ENCODE measurements around the gene METTL5. TPM values are rescaled to one million over a fixed set of nuclear protein-coding genes. Genes with fewer than 3 reads are reported as not detected.

Gene METTL5
- polyA plus RNA-seq, 6 donors from 2014 or later = 134 to 225 (median 146) TPM

- Mint-ChIP-seq H3K36me3 (no peaks in the 10 kb centered on the region), H3K27me3 (peaks cover 0 to 6% (median 4%) of the 10 kb centered on the region in 3 donors), H3K4me3 (peak overlapping the region in 7 of 8 donors; percentile 35 to 93 (median 74)), H3K9me3 (no peaks in the 10 kb centered on the region), H3K27ac (peak overlapping the region in 4 of 6 donors; percentile 22 to 94 (median 66)), H3K4me1 (peaks cover 14 to 27% (median 15%) of the 10 kb centered on the region in 3 donors)
- DNase-seq (no peak), ATAC-seq (ENCODE audit: low read depth in 2 of 2) (no peak)
Observed at GRCh38 chr2:169797601-169798000, 27.1 kb downstream of the METTL5 start.

- Mint-ChIP-seq H3K27ac (peak overlapping the region in 3 of 6 donors; percentile 16 to 49 (median 47)), H3K27me3 (peaks cover 4 to 6% (median 6%) of the 10 kb centered on the region in 3 donors), H3K36me3 (no peaks in the 10 kb centered on the region), H3K4me3 (peak overlapping the region in 4 of 8 donors; percentile 2 to 65 (median 46)), H3K9me3 (no peaks in the 10 kb centered on the region), H3K4me1 (peaks cover 14 to 19% (median 15%) of the 10 kb centered on the region in 3 donors)
- no peak for ATAC-seq (ENCODE audit: low read depth in 2 of 2)
- no peak for DNase-seq
Observed at GRCh38 chr2:169796441-169796840, 28.3 kb downstream of the METTL5 start.

- H3K9me3 Mint-ChIP-seq = no peaks in the 10 kb centered on the region
- DNase-seq (no peak), ATAC-seq (ENCODE audit: low read depth in 2 of 2) (no peak)
- no peak overlapping the region for H3K27ac Mint-ChIP-seq
- peaks cover 4 to 6% (median 6%) of the 10 kb centered on the region in 3 donors for H3K27me3 Mint-ChIP-seq
- H3K4me3 Mint-ChIP-seq = no peak overlapping the region
- no peaks in the 10 kb centered on the region for H3K36me3 Mint-ChIP-seq
- H3K4me1 Mint-ChIP-seq = peaks cover 9 to 17% (median 14%) of the 10 kb centered on the region in 3 donors
Observed at GRCh38 chr2:169795181-169795580, 29.5 kb downstream of the METTL5 start.

GRCh38 chr2:169790581-169790980 is 34.1 kb downstream of the METTL5 start:
- H3K9me3 Mint-ChIP-seq = no peaks in the 10 kb centered on the region
- H3K4me3 Mint-ChIP-seq = peak overlapping the region in 2 of 8 donors; percentile 25 to 30
- no peak for ATAC-seq (ENCODE audit: low read depth in 2 of 2)
- H3K36me3 Mint-ChIP-seq = no peaks in the 10 kb centered on the region
- DNase-seq = no peak
- no peak overlapping the region for H3K27ac Mint-ChIP-seq
- peaks cover 3 to 7% (median 6%) of the 10 kb centered on the region in 3 donors for H3K4me1 Mint-ChIP-seq
- peaks cover 17 to 22% (median 17%) of the 10 kb centered on the region in 3 donors for H3K27me3 Mint-ChIP-seq

- H3K9me3 Mint-ChIP-seq = peaks cover 0 to 1% (median 0%) of the 10 kb centered on the region in 7 donors
- no peaks in the 10 kb centered on the region for H3K4me1 Mint-ChIP-seq
- DNase-seq (no peak), ATAC-seq (ENCODE audit: low read depth in 2 of 2) (no peak)
- H3K27ac Mint-ChIP-seq = no peak overlapping the region
- no peaks in the 10 kb centered on the region for H3K36me3 Mint-ChIP-seq
- H3K4me3 Mint-ChIP-seq = no peak overlapping the region
- H3K27me3 Mint-ChIP-seq = peaks cover 0 to 5% (median 4%) of the 10 kb centered on the region in 3 donors
Observed at GRCh38 chr2:169782513-169782912, 42.2 kb downstream of the METTL5 start.

- DNase-seq (no peak), ATAC-seq (ENCODE audit: low read depth in 2 of 2) (no peak)
- H3K27me3 Mint-ChIP-seq = peaks cover 0 to 5% (median 4%) of the 10 kb centered on the region in 3 donors
- H3K9me3 Mint-ChIP-seq = peaks cover 0 to 1% (median 0%) of the 10 kb centered on the region in 7 donors
- no peaks in the 10 kb centered on the region for H3K36me3 Mint-ChIP-seq
- H3K27ac Mint-ChIP-seq = no peak overlapping the region
- H3K4me3 Mint-ChIP-seq = no peak overlapping the region
- no peaks in the 10 kb centered on the region for H3K4me1 Mint-ChIP-seq
Observed at GRCh38 chr2:169781249-169782013, 43.3 kb downstream of the METTL5 start.

- Mint-ChIP-seq H3K27me3 (peaks cover 0 to 5% (median 4%) of the 10 kb centered on the region in 3 donors), H3K4me1 (no peaks in the 10 kb centered on the region), H3K4me3 (no peak overlapping the region), H3K27ac (peak overlapping the region in 3 of 6 donors; percentile 22 to 56 (median 35)), H3K9me3 (peaks cover 0 to 1% (median 0%) of the 10 kb centered on the region in 7 donors), H3K36me3 (no peaks in the 10 kb centered on the region)
- ATAC-seq (ENCODE audit: low read depth in 2 of 2) (no peak), DNase-seq (no peak)
Observed at GRCh38 chr2:169778446-169778845, 46.3 kb downstream of the METTL5 start.

GRCh38 chr2:169776252-169776761 is 48.4 kb downstream of the METTL5 start:
- ATAC-seq (ENCODE audit: low read depth in 2 of 2) (no peak), DNase-seq (no peak)
- H3K27ac Mint-ChIP-seq = no peak overlapping the region
- peaks cover 0 to 16% (median 3%) of the 10 kb centered on the region in 3 donors for H3K27me3 Mint-ChIP-seq
- no peaks in the 10 kb centered on the region for H3K4me1 Mint-ChIP-seq
- H3K9me3 Mint-ChIP-seq = peaks cover 0 to 1% (median 0%) of the 10 kb centered on the region in 7 donors
- no peaks in the 10 kb centered on the region for H3K36me3 Mint-ChIP-seq
- no peak overlapping the region for H3K4me3 Mint-ChIP-seq

- no peak for ATAC-seq (ENCODE audit: low read depth in 2 of 2)
- H3K27me3 Mint-ChIP-seq = peaks cover 0 to 16% (median 7%) of the 10 kb centered on the region in 3 donors
- no peaks in the 10 kb centered on the region for H3K36me3 Mint-ChIP-seq
- no peak overlapping the region for H3K4me3 Mint-ChIP-seq
- no peak overlapping the region for H3K27ac Mint-ChIP-seq
- peaks cover 0 to 1% (median 0%) of the 10 kb centered on the region in 7 donors for H3K9me3 Mint-ChIP-seq
- no peak for DNase-seq
- no peaks in the 10 kb centered on the region for H3K4me1 Mint-ChIP-seq
Observed at GRCh38 chr2:169775765-169776164, 48.9 kb downstream of the METTL5 start.

GRCh38 chr2:169775354-169775753 is 49.4 kb downstream of the METTL5 start:
- H3K27ac Mint-ChIP-seq = no peak overlapping the region
- peaks cover 0 to 1% (median 0%) of the 10 kb centered on the region in 7 donors for H3K9me3 Mint-ChIP-seq
- peaks cover 0 to 16% (median 7%) of the 10 kb centered on the region in 3 donors for H3K27me3 Mint-ChIP-seq
- DNase-seq (no peak), ATAC-seq (ENCODE audit: low read depth in 2 of 2) (no peak)
- H3K4me3 Mint-ChIP-seq = no peak overlapping the region
- H3K4me1 Mint-ChIP-seq = no peaks in the 10 kb centered on the region
- H3K36me3 Mint-ChIP-seq = no peaks in the 10 kb centered on the region

GRCh38 chr2:169772651-169773050 is 52.1 kb downstream of the METTL5 start:
- ATAC-seq (ENCODE audit: low read depth in 2 of 2) (no peak), DNase-seq (no peak)
- Mint-ChIP-seq H3K9me3 (no peaks in the 10 kb centered on the region), H3K27ac (no peak overlapping the region), H3K4me3 (no peak overlapping the region), H3K36me3 (no peaks in the 10 kb centered on the region), H3K27me3 (peaks cover 0 to 21% (median 17%) of the 10 kb centered on the region in 3 donors), H3K4me1 (peaks cover 1 to 9% (median 5%) of the 10 kb centered on the region in 3 donors)

GRCh38 chr2:169771612-169772011 is 53.1 kb downstream of the METTL5 start:
- Mint-ChIP-seq H3K36me3 (no peaks in the 10 kb centered on the region), H3K4me3 (no peak overlapping the region), H3K27me3 (peaks cover 0 to 30% (median 25%) of the 10 kb centered on the region in 3 donors), H3K4me1 (peaks cover 5 to 17% (median 13%) of the 10 kb centered on the region in 3 donors), H3K27ac (no peak overlapping the region), H3K9me3 (no peaks in the 10 kb centered on the region)
- ATAC-seq (ENCODE audit: low read depth in 2 of 2) (no peak), DNase-seq (no peak)

GRCh38 chr2:169771021-169771420 is 53.7 kb downstream of the METTL5 start:
- no peak overlapping the region for H3K4me3 Mint-ChIP-seq

More at GRCh38 chr2:169771021-169771420, 53.7 kb downstream of the METTL5 start:
- peaks cover 0 to 30% (median 25%) of the 10 kb centered on the region in 3 donors for H3K27me3 Mint-ChIP-seq
- peaks cover 5 to 17% (median 13%) of the 10 kb centered on the region in 3 donors for H3K4me1 Mint-ChIP-seq
- H3K9me3 Mint-ChIP-seq = no peaks in the 10 kb centered on the region
- ATAC-seq (ENCODE audit: low read depth in 2 of 2) (no peak), DNase-seq (no peak)
- H3K36me3 Mint-ChIP-seq = no peaks in the 10 kb centered on the region
- H3K27ac Mint-ChIP-seq = no peak overlapping the region

Data from naive B cell (primary cell).